LNCAP (cell line): Measurements from ENCODE around the gene TAS2R60.

Experiments
- TF ChIP-seq, protein P1 (sequence below): fragments of 450-650 bp; IDR thresholded peaks from 2 replicates; pipeline ENCODE4 v1.5.1; 2017; ENCODE audit warnings: mild to moderate bottlenecking

Gene TAS2R60

GRCh38 chr7:143439866-143440265 is 3.4 kb upstream of the TAS2R60 start:
- TF ChIP-seq, protein P1, sequence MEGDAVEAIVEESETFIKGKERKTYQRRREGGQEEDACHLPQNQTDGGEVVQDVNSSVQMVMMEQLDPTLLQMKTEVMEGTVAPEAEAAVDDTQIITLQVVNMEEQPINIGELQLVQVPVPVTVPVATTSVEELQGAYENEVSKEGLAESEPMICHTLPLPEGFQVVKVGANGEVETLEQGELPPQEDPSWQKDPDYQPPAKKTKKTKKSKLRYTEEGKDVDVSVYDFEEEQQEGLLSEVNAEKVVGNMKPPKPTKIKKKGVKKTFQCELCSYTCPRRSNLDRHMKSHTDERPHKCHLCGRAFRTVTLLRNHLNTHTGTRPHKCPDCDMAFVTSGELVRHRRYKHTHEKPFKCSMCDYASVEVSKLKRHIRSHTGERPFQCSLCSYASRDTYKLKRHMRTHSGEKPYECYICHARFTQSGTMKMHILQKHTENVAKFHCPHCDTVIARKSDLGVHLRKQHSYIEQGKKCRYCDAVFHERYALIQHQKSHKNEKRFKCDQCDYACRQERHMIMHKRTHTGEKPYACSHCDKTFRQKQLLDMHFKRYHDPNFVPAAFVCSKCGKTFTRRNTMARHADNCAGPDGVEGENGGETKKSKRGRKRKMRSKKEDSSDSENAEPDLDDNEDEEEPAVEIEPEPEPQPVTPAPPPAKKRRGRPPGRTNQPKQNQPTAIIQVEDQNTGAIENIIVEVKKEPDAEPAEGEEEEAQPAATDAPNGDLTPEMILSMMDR = no peak

- TF ChIP-seq, protein P1 = no peak
These were observed 970 bp downstream of the TAS2R60 start for GRCh38 chr7:143444063-143444782.

GRCh38 chr7:143444785-143445184 is 1.5 kb downstream of the TAS2R60 start:
- TF ChIP-seq, protein P1 = no peak

DNA sequence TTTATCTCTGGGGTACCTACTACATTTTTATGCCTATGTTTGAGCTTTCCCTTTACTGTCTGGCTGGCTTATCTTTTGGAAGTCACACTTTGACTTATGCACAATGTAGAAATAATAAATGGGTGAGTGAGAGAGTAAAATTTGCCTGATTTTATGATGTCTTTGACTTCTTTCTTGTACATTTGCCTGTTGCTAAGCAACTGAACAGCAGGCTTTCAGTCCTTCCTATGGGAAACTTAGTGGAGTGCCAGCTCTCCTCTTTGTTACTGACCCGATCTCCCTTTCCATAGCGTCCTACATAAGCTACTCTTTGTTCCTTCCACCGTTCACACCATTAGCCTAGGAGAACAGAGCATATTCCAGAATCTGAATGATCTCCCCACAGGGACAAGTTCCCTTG is 4.2 kb downstream of the TAS2R60 start:
- TF ChIP-seq, protein P1 = no peak

- TF ChIP-seq, protein P1 = no peak
These were observed 5.2 kb downstream of the TAS2R60 start for GRCh38 chr7:143448429-143448828.

DNA sequence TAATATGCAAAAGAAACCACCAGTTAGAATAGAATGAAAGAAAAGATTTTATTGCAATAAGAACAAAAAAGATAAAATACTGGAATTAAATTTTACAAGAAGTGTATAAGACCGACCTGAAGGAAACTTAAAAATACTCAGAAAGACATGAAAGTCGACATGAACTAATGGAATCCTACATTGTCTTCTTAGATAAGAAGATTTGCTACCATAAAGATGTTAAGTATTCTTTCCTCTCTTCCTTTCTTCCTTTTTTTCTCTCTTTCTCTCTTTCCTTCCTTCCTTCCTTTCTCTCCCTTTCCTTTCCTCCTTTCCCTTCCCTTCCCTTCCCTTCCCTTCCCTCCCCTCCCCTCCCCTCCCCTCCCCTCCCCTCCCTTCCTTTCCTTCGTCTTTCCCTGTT is 6.5 kb downstream of the TAS2R60 start:
- TF ChIP-seq, protein P1 = no peak

GRCh38 chr7:143451122-143451521 is 7.9 kb downstream of the TAS2R60 start:
- TF ChIP-seq, protein P1 = no peak

GRCh38 chr7:143451746-143452145 is 8.5 kb downstream of the TAS2R60 start:
- TF ChIP-seq, protein P1 = no peak
